ENCODE results near the gene SDE2.

GRCh38 chr1:226027538-226028217 is 28.5 kb upstream of the SDE2 start:
- TF ChIP-seq CTCF (IDR thresholded peaks at IDR 0.05; ENCODE audit: control extremely low read depth in 1 of 3, insufficient read depth in 1 of 3, low read depth in 1 of 3, low read length in 3 of 3) (no peak), POLR2AphosphoS5 (IDR thresholded peaks at IDR 0.05; ENCODE audit: low read depth, low read length) (no peak), JUND (IDR thresholded peaks at IDR 0.05; ENCODE audit: low read length) (no peak), CBX5 (IDR thresholded peaks at IDR 0.05; ENCODE audit: low read depth, low read length) (no peak), EZH2 (IDR thresholded peaks at IDR 0.05; ENCODE audit: low read depth, low read length, severe bottlenecking) (no peak), RAD21 (IDR thresholded peaks at IDR 0.05 in 1 of 2, conservative IDR thresholded peaks at IDR 0.05 in 1 of 2; ENCODE audit: low read depth in 2 of 2, low read length in 2 of 2) (no peak), RFX5 (IDR thresholded peaks at IDR 0.05; ENCODE audit: borderline replicate concordance, low read depth, low read length) (no peak), USF2 (IDR thresholded peaks at IDR 0.05; ENCODE audit: low read length) (no peak), CREB1 (IDR thresholded peaks at IDR 0.05) (no peak), EP300 (IDR thresholded peaks at IDR 0.05; ENCODE audit: borderline replicate concordance in 1 of 2, low read depth in 2 of 2, low read length in 2 of 2) (no peak), KDM1A (IDR thresholded peaks at IDR 0.05; ENCODE audit: borderline replicate concordance, low read length) (no peak)

Measured in H1 (cell line).